Suprapubic skin (tissue), 4 donors: Measurements from ENCODE around the gene TEX48.

Experiments used
- CTCF ChIP-seq, 2 donors: fragments of 200-600 bp in 1 of 2; fragments of 450-650 bp in 1 of 2; sonication (generic) in 1 of 2; IDR thresholded peaks; one replicate each; pipeline ENCODE4 v1.5.1; 2016 to 2019; ENCODE audit warnings: antibody characterized with exemption in 2 of 2, mild to moderate bottlenecking in 1 of 2, moderate library complexity in 1 of 2
- EP300 ChIP-seq: sonication (generic); formaldehyde crosslinking; IDR thresholded peaks from one replicate; pipeline ENCODE4 v1.6.1; 2017; ENCODE audit warnings: antibody characterized with exemption
- POLR2A ChIP-seq, 2 donors: fragments of 450-650 bp; IDR thresholded peaks; one replicate each; pipeline ENCODE4 v1.6.1; 2017; ENCODE audit warnings: antibody characterized with exemption in 2 of 2, mild to moderate bottlenecking in 2 of 2, moderate library complexity in 2 of 2
- POLR2AphosphoS5 ChIP-seq, 3 donors: sonication (generic); formaldehyde crosslinking; IDR thresholded peaks; one replicate each; pipeline ENCODE4 v1.6.1; 2017; ENCODE audit warnings: antibody characterized with exemption in 3 of 3

DNA sequence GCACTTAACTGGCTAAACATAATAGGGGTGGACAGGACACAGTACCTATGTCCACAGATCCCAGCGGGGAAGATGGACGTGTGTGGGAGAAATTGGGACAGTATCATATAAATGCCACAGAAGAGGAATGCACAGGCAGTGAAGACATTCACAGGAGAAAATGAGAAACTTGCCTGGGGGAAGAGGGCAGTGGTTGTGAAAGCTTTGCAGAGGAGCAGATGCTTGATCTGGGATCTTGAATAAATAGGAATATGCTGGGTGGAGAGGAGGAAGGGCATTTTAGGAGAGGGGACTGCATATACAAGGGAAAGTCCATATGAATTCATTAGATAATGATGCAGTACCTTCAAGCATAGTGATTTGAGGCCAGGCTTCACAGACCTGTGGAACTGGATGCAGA lies 57.3 kb downstream of the TEX48 start:
- TF ChIP-seq POLR2AphosphoS5 (IDR thresholded peaks at IDR 0.05): no peak
- TF ChIP-seq CTCF (IDR thresholded peaks at IDR 0.05): no peak
- TF ChIP-seq POLR2A (IDR thresholded peaks at IDR 0.05): no peak
- TF ChIP-seq EP300: no peak
